Liver (tissue), 3 donors: ENCODE data around the gene TTC39C.

Source experiments
- NR2F2 ChIP-seq: IDR thresholded peaks from 2 replicates; pipeline ENCODE4 v1.6.1; 2016; ENCODE audit warnings: antibody characterized with exemption
- YY1 ChIP-seq: IDR thresholded peaks from 2 replicates; pipeline ENCODE4 v1.6.1; 2016; ENCODE audit warnings: antibody characterized with exemption, mild to moderate bottlenecking
- TF ChIP-seq, protein P1 (sequence below): fragments of 150-350 bp; IDR thresholded peaks from 2 replicates; pipeline ENCODE4 v1.5.1; 2017; ENCODE audit warnings: improper control_type of control experiment, low read depth, low read length; ENCODE audit not compliant: missing input control
- donor health status: healthy.
- donor health status: healthy.

DNA sequence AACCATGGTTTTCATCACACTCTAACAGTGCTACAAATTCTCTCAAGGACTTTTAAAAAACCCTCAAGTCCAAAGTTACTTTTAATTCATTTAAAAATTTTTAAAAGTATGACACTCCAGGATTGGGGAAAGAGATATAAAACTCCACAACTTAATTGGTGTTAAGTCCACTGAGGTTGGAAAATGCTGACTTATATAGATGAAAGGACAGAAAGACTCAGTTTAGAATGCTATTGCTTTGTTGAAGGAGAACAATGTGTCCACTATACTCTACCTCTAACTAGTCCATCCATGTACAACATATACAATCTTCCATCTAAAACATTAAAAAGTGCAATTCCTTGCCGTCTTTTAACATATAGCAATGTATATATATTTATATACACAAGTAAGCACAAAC, 165.5 kb downstream of the TTC39C start:
- TF ChIP-seq, protein P1, sequence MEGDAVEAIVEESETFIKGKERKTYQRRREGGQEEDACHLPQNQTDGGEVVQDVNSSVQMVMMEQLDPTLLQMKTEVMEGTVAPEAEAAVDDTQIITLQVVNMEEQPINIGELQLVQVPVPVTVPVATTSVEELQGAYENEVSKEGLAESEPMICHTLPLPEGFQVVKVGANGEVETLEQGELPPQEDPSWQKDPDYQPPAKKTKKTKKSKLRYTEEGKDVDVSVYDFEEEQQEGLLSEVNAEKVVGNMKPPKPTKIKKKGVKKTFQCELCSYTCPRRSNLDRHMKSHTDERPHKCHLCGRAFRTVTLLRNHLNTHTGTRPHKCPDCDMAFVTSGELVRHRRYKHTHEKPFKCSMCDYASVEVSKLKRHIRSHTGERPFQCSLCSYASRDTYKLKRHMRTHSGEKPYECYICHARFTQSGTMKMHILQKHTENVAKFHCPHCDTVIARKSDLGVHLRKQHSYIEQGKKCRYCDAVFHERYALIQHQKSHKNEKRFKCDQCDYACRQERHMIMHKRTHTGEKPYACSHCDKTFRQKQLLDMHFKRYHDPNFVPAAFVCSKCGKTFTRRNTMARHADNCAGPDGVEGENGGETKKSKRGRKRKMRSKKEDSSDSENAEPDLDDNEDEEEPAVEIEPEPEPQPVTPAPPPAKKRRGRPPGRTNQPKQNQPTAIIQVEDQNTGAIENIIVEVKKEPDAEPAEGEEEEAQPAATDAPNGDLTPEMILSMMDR: no peak
- no peak for TF ChIP-seq NR2F2
- no peak for TF ChIP-seq YY1
